Measurements from ENCODE around the gene NENF.
"Not testable (repeated sequence)": the region's sequence is repeated elsewhere in the genome, so short reads cannot be mapped to it uniquely, and the experiment has no call there.

NENF gene

DNA sequence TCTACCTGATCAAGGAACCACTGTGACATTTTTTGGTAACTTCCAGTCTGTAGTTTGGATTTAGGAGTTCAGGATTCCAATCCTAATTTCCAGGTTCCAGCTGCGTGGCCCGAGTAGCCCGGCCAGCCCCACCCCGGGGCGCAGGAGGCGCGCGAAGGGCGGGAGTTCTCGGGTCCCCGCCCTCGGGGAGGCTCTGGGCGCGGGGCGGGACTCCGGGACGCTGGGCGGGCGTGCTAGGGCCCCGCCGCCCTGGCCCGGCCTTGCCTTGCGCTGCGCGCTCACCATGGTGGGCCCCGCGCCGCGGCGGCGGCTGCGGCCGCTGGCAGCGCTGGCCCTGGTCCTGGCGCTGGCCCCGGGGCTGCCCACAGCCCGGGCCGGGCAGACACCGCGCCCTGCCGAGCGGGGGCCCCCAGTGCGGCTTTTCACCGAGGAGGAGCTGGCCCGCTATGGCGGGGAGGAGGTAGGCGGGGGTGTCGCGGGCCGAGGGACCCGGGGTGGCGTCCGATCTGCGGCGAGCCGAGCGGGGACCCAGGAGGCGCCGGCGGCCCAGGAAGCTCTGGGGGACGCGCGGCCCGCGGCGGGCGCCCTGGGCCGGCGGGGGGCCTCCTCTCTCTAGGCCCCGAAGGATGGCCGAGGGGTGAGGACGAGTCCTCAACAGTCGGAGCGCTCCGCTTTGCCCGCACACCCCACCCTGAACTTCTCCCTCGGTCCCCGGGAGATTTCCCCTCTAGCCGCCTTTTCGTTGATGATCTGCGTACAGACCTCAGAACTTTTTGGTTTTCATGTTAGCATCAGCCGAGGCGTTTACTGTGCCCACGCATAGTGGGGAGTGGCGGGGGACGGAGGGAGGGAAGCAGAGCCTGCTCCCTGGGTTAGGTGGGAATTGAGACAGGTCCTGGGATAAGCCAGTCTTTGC, at the start of gene NENF:
TSS of gene NENF (plus strand) at position 260 of the 916 bp plus-strand sequence. CDS start at position 284, 24 bp downstream.
- FAIRE-seq (no peak), DNase-seq (ENCODE audit: low spot score) (peak; percentile 98)

DNA sequence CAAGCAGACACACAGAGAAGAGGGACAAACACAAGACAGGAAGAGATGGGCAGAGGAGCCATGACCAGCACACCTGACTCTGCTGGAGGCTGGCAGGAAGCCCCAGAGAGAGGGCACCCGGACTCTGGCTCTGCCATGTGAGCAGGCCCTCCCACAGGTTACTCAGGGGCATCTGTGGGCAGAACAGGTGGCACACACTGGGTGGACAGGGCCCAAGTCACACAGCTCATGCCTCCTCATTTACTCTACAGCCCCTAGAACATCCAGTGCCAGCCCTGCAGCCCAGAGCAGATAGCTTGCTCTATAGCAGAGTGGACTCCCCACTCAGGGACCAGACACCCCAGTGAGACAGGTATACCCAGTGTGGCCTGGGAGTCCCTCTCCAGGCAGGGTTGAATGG, 46.7 kb upstream of the NENF start:
- FAIRE-seq (no peak), DNase-seq (ENCODE audit: low spot score) (no peak)

DNA sequence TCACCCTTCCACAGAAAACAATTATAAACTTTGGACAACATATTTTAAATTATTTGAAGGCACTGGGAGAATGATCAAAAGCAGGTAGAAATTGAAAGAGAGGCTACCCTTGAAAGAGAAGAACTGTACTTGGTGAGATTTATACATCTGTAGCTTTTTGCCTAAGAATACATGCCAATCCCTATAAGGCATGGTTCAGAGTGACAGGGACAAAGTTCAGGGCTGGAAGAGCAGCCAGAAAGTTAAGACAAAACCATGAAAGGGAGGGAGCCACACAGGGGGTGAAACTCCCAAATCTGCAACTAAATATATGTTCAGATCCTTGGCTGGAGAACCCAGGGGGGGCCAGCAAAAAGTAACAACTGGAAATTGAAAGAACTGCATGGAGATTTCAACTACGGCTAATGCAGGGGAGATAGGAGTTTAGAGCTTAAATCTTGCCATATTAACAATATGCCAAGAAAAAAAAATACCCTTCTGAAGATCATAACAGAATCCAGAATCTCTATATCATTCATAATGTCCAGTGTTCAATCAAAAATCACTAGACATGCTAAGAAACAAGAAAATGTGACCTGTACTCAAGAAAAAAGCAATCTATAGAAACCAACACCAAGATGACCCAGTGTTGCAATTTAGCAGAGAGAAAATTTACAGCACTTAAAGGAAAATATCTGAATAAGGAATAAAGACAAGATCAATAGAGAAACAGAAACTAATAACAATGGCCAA, 43.6 kb upstream of the NENF start:
- no peak for DNase-seq (ENCODE audit: low spot score)
- FAIRE-seq: no peak

DNA sequence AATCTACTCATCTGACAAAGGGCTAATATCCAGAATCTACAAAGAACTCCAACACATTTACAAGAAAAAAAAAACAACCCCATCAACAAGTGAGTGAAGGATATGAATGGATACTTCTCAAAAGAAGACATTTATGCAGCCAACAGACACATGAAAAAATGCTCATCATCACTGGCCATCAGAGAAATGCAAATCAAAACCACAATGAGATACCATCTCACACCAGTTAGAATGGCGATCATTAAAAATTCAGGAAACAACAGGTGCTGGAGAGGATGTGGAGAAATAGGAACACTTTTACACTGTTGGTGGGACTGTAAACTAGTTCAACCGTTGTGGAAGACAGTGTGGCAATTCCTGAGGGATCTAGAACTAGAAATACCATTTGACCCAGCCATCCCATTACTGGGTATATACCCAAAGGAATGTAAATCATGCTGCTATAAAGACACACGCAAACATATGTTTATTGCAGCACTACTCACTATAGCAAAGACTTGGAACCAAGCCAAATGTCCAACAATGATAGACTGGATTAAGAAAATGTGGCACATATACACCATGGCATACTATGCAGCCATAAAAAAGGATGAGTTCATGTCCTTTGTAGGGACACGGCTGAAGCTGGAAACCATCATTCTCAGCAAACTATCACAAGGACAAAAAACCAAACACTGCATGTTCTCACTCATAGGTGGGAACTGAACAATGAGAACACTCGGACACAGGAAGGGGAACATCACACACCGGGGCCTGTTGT, 36.9 kb upstream of the NENF start:
- not testable (repeated sequence) for DNase-seq (ENCODE audit: low spot score); FAIRE-seq

DNA sequence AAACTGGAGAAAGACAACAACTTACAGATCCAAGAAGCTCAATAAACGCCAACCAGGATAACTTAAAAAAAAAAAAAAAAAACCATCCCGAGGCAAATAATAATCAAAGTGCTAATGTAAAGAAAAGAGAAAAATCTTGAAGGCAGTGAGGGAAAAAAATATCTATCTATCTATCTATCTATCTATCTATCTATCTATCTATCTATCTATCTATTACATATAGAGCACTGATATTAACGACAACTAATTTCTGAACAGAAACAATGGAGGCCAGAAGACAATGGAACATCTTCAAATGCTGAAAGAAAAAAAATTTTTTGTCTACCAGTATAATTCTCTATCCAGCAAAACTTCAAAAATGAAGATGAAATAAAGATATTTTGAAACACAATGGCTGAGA, 36.1 kb upstream of the NENF start:
- DNase-seq (ENCODE audit: low spot score): no peak
- no peak for FAIRE-seq

DNA sequence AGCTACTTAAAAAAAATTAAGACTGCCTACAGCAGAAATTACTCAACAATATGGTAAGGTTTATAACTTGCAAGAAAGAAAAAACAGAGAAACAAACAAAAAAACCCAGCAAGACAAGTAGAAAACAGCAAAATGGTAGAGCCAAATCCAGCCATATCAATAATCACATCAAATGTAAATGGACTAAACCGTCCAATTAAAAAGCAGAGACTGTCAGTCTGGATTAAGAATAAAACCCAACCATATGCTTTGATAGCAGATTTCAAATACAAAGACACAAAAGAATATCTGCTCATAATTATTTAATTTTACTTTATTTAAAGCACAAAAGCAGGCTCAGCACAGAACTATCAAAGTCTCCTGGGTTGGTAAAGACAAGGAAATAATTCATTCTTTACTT, 35.5 kb upstream of the NENF start:
- DNase-seq (ENCODE audit: low spot score): no peak
- FAIRE-seq: no peak

DNA sequence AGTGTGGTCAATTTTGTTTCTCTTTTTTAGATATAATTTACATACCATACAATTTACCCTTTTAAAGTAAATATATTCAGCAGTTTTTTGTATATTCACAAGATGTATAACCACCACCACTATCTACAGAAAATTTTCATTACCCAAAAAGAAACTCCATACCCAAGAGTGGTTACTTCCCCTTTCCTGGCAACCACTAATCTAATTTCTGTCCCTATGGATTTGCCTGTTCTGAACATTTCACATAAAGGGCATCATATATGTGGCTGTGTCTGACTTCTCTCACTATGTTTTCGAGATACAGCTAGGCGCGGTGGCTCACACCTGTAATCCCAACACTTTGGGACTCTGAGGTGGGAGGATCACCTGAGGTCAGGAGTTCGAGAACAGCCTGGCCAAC, 31.7 kb upstream of the NENF start:
- DNase-seq (ENCODE audit: low spot score) (no peak), FAIRE-seq (no peak)

DNA sequence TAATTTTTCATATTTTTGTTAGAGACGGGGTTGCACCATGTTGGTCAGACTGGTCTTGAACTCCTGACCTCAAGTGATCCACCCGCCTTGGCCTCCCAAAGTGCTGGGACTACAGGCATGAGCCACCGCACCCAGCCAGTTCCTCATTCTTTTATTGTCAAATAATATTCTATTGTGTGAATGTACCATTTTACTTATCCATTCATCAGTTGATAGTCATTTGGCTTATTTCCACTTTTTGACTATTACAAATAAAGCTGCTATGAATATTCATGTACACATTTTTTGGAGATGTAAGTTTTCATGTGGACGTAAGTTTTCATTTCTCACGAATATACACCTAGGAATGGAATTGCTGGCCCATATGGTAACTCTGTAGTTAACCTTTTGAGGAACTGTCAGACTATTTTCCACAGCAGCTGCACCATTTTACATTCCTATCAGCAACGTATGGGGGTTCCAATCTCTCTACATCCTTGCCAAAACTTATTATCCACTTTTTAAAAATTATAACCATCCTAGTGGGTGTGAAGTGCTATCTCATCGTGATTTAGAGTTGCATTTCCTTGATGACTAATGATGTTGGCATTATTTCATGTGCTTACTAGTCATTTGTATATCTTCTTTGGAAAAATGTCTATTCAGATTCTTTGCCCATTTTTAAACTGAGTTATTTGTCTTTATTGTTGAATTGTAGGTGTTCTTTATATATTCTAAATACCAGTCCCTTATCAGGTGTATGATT, 30.7 kb upstream of the NENF start:
- DNase-seq (ENCODE audit: low spot score) (no peak), FAIRE-seq (no peak)

DNA sequence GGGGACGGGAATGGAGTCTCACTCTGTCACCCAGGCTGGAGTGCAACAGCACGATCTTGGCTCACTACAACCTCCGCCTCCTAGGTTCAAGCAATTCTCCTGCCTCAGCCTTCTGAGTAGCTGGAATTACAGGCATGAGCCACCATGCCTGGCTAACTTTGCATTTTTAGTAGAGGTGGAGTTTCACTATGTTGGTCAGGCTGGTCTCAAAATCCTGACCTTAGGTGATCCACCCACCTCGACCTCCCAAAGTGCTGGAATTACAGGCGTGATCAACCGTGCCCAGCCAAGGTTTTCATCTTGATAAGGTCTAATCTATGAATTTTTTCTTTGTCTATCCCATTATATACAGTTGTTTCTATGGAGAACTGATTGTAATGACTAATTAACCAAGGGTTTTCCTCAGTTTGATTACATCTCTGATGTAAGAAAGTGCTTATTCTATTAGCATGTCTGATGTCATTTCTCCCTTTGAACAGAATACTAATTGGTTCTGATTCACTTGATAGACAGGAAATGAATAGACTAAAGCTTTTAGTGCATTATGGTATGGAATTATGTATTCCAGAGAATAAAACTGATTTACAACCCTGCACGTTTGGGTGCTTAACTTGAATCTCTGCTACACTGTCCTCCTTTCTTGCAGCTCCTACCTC, 29.9 kb upstream of the NENF start:
- FAIRE-seq (no peak), DNase-seq (ENCODE audit: low spot score) (no peak)

DNA sequence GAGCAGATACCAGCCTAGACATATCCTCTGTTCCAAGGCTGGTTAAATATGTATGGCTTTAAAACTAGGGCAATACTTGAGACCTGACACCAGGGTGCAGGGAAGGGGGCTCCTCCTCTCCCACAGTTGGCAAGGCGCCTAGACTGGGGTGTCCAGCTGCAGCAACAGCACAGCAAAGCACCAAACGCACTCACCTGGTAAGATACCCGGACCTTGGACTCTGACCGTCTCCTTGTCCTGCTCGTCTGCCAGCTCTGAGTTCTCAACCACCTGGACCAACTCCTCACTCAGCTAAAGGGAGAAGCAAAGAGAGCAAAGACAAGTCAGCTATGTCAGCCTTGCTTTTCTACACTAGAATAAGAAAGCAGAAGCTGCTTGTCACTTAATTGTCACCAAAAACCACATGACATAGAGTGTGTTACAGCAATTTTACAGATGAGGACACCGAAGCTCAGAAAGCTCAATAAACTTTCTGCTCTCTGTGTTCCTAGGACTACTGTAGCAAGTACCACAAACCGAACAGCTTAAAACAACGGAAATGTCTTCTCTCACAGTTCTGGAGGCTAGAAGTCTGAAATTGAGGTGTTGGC, 22.4 kb upstream of the NENF start:
- DNase-seq (ENCODE audit: low spot score): no peak
- no peak for FAIRE-seq

DNA sequence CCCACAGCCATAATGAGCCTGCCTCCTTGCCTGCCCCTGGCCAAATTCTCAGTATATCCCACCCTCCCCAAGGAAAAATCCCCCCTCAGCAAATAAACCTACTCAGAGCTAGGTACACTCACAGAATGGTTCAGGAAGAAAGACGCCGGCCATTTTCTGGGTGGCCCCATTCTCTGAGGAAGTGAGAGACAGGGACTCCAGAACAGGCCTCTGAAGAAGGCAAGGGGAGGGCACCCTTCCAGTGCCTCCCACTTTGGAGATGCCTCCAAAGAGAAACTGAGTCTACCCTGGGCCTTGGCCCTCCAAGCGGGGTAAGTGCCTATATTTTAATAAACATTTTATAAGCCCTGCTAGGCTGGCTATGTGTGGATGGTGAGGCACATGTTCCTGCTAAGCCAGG, 20.3 kb upstream of the NENF start:
- FAIRE-seq: no peak
- DNase-seq (ENCODE audit: low spot score): no peak

DNA sequence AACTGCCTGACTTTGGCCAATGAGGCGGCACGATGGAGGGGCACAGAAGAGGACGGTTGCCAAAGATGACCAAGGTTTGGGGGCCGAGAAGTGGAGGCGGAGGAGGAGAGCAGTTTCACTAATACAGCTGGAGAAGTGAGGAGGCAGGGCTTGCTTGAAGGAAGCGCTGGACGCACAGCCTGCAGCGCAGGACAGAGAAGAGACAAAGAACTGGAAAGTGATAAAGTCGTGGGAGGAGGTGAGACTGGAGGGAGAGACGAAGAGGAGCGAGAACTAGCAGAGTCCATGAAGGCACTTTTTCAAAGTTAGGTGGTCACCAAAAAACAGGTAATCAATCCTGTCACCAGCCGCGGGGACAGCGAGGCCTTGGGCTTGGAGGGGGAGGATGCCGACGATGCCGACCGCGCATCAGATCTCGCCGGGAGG, 18.8 kb upstream of the NENF start:
- DNase-seq (ENCODE audit: low spot score) (peak; percentile 56), FAIRE-seq (no peak)

DNA sequence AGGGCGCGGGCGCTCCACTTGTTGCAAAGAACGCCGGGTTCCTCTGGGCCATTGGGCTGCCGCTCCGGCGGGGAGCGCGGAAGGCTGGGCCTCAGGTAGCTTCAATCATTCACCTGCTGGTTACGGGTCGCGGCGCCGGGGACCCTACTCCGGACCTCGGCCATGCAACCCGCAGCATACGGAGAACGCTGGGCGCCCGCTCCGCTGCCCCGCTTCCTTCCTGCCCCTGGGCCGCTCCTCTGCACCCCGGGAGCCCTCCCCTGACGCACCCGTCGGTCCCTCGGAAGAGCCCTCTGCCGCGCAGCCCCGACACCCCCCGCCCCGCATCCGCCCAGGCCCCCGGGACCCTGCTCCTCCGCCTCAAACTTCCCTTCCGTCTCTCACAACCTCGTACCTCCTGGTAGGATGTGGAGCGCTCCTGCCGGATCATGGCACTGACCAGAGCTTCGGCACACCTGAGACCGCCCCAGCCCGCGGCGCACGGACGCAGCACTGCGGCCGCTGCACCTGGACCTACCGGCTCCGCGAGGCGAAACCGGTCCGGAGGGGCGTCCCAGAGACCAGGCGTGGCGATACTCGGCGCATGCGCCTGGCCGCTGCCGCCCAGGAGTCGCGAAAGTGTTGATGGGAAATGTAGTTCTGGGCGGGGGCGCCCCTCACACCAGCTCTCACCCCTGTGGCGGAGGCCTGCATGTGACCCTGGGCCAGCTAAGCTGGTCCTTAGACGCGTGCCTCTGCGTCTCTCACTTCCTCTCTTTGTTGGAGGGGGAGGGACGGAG, 18.2 kb upstream of the NENF start, which contains the start of gene PACC1:
TSS of gene PACC1 (minus strand) at position 559 of the 779 bp plus-strand sequence. CDS start at position 430, 129 bp downstream.
- FAIRE-seq: no peak
- peak; percentile 98 for DNase-seq (ENCODE audit: low spot score)

DNA sequence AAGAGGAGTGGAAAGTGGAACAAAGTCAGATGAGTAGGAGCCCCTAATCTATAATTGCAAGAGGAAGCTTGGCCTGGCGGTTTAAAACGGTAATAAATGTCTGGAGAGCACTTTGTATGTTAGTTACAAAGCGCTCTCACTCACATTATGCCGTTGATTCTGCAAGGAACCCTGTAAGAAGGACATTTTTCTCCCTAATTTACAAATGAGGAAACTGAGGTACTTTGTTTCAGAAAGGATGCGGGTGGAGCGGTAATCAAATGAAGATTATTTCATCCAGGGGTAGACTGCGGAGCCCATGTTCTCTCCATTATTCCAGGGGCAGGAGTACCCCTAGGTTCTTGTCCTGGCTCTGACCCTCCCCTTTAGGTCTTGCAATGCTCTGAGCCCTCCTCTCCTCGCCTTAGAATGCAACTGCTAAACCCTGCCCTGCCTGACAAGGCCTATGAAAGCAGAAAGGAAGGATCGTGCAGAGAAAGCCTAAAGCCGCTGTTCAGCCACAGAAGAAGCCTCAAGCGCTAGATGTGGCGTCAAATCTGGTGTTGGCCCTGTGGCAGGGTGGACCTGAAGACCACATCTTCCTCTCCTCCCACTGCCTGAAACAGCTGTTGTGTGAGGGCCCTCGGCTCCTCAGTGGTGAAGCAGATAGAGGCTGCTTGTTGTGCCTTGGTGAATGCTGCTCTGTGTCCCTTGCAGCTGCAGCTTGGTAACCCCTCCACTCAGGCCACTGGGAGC, 17.4 kb upstream of the NENF start:
- no peak for FAIRE-seq
- DNase-seq (ENCODE audit: low spot score): no peak

DNA sequence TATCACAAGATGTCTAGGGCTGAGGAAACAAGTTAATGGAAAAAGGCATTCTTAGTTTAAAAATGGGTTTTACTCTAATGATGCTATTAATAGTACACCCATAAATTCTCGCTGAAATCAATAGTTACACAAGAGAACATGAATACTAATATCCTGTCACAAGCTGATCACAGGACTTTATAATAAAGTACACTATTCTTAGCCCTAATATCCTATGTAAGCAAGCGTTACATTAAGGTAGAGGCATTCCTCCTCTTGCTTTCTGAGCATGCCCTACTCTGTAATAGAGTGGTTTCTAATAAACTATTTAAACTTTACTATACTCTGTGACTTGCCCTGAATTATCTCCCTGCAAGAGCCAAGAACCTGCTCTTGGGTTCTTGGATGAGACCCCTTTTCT, 11.6 kb upstream of the NENF start:
- no peak for DNase-seq (ENCODE audit: low spot score)

DNA sequence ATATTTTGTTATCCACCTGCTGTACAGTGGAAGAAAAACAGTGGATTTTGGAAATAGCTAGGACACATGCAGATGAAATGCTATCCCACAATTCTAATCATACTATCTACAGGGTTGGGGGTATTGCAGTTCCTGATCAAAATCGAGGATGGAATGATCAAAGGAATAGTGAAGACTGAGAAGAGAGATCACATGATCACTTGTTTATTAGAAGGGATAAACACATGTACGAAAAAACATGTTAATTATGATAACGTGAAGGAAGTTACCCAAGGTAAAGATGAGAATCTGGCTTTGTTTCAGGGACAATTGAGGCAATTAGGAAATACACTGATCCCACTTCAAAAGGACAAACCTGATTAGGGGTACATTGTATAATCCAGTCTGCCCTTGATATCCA, 8.8 kb upstream of the NENF start:
- no peak for FAIRE-seq
- no peak for DNase-seq (ENCODE audit: low spot score)

More for the DNA sequence above, 11.6 kb upstream of the NENF start:
- no peak for FAIRE-seq

DNA sequence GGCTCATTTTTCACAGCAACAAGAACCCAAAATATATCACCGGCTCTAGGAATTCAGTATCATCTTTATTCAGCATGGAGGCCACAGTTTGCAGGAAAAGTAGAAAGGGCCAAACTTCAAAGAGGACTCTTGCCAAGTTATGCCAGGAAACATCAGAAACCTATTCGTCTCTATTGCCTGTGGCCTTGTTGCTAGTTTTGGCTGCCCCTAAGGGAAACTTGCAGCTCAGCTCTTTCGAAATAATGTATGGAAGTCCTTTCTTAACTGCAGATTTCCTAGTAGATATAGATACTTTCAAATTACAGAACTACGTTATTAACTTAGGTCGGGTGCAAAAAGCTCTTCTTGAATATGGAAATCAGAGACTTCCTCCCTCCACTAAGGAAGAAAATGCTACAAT, 4.2 kb upstream of the NENF start:
- no peak for FAIRE-seq

DNA sequence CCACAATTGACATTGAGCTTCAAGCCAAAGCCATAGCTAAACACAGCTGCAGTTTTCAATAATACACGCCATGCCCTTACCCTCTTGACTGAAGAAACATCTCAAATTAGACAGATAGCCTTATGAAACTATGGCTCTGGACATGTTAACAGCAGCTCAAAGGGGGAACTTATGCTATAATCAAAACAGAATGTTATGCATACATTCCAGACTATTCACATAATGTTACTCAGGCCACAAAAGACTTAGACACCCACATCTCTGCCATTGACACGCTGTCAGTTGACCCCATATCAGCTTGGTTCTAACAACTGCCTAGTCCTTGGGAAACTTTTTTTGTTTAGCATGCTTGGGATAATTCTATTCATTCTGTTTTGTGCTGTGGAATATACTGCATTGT, 2.3 kb upstream of the NENF start:
- DNase-seq (ENCODE audit: low spot score) (no peak), FAIRE-seq (no peak)

More for the DNA sequence above, 4.2 kb upstream of the NENF start:
- DNase-seq (ENCODE audit: low spot score): no peak

Data from urothelium cell line (cell line).